ENCODE measurements around the gene LRRC14B.
"Not testable (repeated sequence)": the region's sequence is repeated elsewhere in the genome, so short reads cannot be mapped to it uniquely, and the experiment has no call there.

DNA sequence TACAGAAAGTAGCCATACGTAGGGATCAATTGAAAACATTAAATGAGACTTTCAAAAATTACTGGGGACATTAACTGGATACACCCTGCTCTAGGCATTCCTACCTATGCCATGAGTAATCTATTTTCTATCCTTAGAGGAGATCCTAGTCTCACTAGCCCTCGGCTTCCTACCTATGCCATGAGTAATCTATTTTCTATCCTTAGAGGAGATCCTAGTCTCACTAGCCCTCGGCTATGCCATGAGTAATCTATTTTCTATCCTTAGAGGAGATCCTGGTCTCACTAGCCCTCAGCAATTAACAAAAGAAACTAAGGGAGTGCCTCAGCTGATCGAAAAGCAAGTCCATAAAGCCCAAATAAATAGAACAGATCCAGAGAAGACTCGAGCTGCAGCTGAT lies 54.4 kb downstream of the LRRC14B start:
- TF ChIP-seq, protein P1, sequence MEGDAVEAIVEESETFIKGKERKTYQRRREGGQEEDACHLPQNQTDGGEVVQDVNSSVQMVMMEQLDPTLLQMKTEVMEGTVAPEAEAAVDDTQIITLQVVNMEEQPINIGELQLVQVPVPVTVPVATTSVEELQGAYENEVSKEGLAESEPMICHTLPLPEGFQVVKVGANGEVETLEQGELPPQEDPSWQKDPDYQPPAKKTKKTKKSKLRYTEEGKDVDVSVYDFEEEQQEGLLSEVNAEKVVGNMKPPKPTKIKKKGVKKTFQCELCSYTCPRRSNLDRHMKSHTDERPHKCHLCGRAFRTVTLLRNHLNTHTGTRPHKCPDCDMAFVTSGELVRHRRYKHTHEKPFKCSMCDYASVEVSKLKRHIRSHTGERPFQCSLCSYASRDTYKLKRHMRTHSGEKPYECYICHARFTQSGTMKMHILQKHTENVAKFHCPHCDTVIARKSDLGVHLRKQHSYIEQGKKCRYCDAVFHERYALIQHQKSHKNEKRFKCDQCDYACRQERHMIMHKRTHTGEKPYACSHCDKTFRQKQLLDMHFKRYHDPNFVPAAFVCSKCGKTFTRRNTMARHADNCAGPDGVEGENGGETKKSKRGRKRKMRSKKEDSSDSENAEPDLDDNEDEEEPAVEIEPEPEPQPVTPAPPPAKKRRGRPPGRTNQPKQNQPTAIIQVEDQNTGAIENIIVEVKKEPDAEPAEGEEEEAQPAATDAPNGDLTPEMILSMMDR (IDR thresholded peaks at IDR 0.05), result not testable (repeated sequence)
- TF ChIP-seq POLR2A (IDR thresholded peaks at IDR 0.05), result not testable (repeated sequence)

Data from Peyer's patch (tissue), 4 donors.